Measurements from ENCODE around the gene WASF1.
"Not testable (repeated sequence)": the region's sequence is repeated elsewhere in the genome, so short reads cannot be mapped to it uniquely, and the experiment has no call there.

WASF1 gene

GRCh38 chr6:110089323-110089722 is 90.1 kb downstream of the WASF1 start:
- DNase-seq (ENCODE audit: low spot score) = no peak

- DNase-seq (ENCODE audit: low spot score) = no peak
Observed at GRCh38 chr6:110085285-110085684, 94.2 kb downstream of the WASF1 start.

- DNase-seq (ENCODE audit: low spot score) = no peak
Observed at GRCh38 chr6:110083875-110084585, 95.4 kb downstream of the WASF1 start.

GRCh38 chr6:110075406-110075805 is 104.1 kb downstream of the WASF1 start:
- DNase-seq (ENCODE audit: low spot score) = no peak

GRCh38 chr6:110073474-110073873 is 106.0 kb downstream of the WASF1 start:
- not testable (repeated sequence) for DNase-seq (ENCODE audit: low spot score)

GRCh38 chr6:110068592-110068967 is 110.9 kb downstream of the WASF1 start:
- DNase-seq (ENCODE audit: low spot score) = no peak

GRCh38 chr6:110067837-110068591 is 111.5 kb downstream of the WASF1 start:
- no peak for DNase-seq (ENCODE audit: low spot score)

- DNase-seq (ENCODE audit: low spot score) = no peak
Observed at GRCh38 chr6:110064744-110065524, 114.5 kb downstream of the WASF1 start.

- no peak for DNase-seq (ENCODE audit: low spot score)
Observed at GRCh38 chr6:110063594-110064263, 115.7 kb downstream of the WASF1 start.

GRCh38 chr6:110055387-110055735 is 124.1 kb downstream of the WASF1 start:
- DNase-seq (ENCODE audit: low spot score) = no peak

GRCh38 chr6:110054664-110055386 is 124.6 kb downstream of the WASF1 start:
- DNase-seq (ENCODE audit: low spot score) = no peak

GRCh38 chr6:110053395-110054240 is 125.9 kb downstream of the WASF1 start:
- DNase-seq (ENCODE audit: low spot score) = no peak

GRCh38 chr6:110050440-110050813 is 129.0 kb downstream of the WASF1 start:
- no peak for DNase-seq (ENCODE audit: low spot score)
